Ectodermal cell (in vitro differentiated cells): ENCODE data around the gene CDK18.

ENCODE experiments used
- H3K27ac ChIP-seq: 2 replicates; pipeline ENCODE4 v1.7.0; 2013; ENCODE audit warnings: mild to moderate bottlenecking, low read depth, low read length; ENCODE audit not compliant: insufficient read depth, poor library complexity, severe bottlenecking
- H3K27me3 ChIP-seq: 2 replicates; pipeline ENCODE4 v1.7.0; 2013; ENCODE audit warnings: mild to moderate bottlenecking, low read length; ENCODE audit not compliant: insufficient read depth, control insufficient read depth, poor library complexity, severe bottlenecking
- H3K36me3 ChIP-seq: one replicate; pipeline ENCODE4 v1.7.0; 2013; ENCODE audit warnings: low read length; ENCODE audit not compliant: control insufficient read depth, insufficient read depth
- H3K4me1 ChIP-seq: one replicate; pipeline ENCODE4 v1.7.0; 2013; ENCODE audit warnings: low read length; ENCODE audit not compliant: control insufficient read depth, insufficient read depth
- H3K4me3 ChIP-seq: 2 replicates; pipeline ENCODE4 v1.7.0; 2013; ENCODE audit warnings: low read depth, low read length, control low read depth; ENCODE audit not compliant: insufficient read depth
- H3K9me3 ChIP-seq: 2 replicates; pipeline ENCODE4 v1.7.0; 2013; ENCODE audit warnings: mild to moderate bottlenecking, low read length, moderate library complexity; ENCODE audit not compliant: control insufficient read depth
- WGBS, 2 experiments: methylation state at CpG; one replicate each; pipeline ENCODE4 v1.1.7; 2013; ENCODE audit warnings: missing lambda C conversion rate in 2 of 2; 5-methylcytosine and 5-hydroxymethylcytosine counted together

The CDK18 gene

DNA sequence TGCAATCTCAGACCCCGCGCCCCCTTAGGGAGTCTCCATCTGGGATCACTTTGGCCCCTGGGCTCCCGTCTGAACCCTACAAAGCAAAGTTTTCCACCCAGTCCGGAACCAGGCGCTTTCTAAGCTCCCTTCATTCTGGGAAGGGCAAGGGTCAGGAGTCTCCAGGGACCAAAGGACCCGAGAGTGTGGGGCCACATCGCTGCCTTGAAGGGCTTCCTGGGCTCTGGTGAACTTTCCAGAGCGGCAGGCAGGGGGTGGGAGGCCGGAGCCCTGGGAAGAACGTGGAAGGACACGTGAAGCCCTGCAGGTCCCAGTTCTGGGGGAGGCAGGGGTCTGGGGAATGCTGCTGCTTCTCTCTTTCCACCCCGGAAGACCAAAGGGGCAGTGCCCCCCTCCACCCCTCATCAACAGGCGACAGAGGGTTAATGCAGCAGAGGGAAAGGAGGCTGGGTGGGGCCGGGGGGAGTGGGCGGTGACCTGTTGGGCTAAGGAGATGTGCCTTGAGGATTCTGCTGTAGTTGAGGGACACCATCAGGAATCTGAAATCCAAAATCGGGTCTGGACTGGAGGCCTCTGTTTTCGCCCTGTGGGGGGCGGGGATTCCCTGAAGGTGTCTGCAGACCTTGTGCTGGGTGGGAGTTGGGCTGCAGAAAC, 734 bp downstream of the CDK18 start:
- 2 to 3% methylated on average over 18 of the region's 18 CpGs for WGBS, 2 experiments
- Histone ChIP-seq H3K4me1 (peaks cover 32% of the 10 kb centered on the region), H3K27me3 (no peaks in the 10 kb centered on the region), H3K36me3 (no peaks in the 10 kb centered on the region), H3K9me3 (no peaks in the 10 kb centered on the region), H3K4me3 (peak overlapping the region; percentile 67), H3K27ac (peak overlapping the region; percentile 39)

DNA sequence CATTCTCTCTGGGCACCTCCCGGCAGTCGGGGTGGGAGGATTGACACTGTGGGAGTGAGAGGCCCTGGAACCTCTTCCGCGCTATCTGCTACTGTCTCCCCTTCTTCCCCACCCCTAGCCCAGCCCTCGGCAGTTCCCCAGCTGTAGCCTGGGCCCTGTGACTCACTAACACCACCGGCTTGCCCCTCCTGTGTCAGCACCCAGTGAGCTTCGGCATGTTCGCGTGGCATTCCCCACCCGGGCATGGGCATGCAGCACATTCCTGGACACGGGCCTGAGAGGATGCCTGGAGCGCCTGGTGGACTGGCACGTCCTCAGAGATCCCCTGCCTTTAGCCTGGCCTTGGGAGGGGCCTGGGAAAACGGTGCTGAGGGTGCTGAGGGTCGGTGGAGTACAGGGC, 1.3 kb downstream of the CDK18 start:
- no peaks in the 10 kb centered on the region for H3K27me3 ChIP-seq
- H3K4me3 ChIP-seq, result peak overlapping the region; percentile 67
- H3K27ac ChIP-seq, result no peak overlapping the region

DNA sequence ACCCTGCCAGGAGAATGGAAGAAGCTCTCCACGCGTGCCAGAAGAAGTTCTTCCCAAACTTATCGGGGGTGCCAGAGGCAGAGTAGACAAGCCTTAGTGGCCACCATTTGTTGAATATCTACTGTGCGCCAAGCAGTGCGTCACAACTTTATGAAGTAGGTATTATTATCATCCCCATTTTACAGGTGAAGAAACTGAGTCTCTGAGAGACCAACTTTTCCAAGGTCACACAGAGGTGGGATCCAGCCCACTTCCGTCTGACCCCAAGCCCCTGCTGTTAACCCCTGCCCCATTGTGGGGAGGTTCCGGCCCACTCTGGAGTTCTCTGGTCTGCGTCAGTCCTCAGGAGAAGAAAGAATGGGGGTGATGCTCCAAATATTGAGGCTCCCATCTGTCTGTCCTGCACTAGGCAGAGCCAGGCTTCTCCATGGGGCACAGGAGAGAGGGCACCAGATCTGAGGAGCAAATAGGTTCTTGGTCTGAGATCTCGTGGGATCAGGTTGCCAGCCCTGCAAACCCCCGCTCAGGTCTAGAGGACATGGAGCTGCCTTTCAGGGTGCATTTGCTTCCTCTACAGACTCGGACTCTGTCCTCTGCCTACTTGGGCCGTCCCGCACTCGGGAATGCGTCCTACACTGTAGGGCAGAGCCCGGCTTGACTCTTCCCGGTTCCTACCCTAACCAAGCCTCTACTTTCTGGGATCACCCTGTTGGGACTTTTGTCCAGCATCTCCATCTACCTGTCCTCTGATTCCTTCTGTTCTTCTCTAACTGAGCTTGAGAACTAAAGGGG, 2.1 kb downstream of the CDK18 start:
- H3K4me3 ChIP-seq, result no peak overlapping the region

More for the DNA sequence above, 1.3 kb downstream of the CDK18 start:
- Histone ChIP-seq H3K4me1 (peaks cover 26% of the 10 kb centered on the region), H3K36me3 (no peaks in the 10 kb centered on the region), H3K9me3 (no peaks in the 10 kb centered on the region)
- 41 to 44% methylated on average over 15 of the region's 15 CpGs for WGBS, 2 experiments

DNA sequence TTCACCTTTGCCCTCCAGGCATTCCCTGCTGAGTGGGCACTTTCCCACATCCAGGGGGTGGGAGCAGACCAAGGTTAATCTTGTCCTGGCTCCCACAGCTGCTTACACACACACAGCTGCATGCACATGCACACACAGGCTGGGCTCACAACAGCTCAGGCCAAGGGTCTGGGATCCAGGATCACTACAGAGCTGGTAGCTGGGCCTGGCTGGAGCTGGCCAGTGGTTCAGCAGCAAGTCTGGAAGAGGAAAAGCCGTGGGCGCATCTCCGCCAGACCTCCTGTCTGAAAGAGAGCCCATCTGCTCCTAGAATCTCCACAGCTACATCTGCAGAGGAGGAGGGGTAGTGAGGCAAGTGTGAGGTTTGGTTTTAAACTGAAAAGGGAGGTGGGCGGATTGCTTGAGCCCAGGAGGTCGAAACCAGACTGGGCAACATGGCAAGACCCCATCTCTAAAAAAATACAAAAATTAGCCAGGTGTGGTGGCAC, 3.8 kb downstream of the CDK18 start:
- Histone ChIP-seq H3K4me1 (peaks cover 22% of the 10 kb centered on the region), H3K27ac (no peak overlapping the region), H3K9me3 (no peaks in the 10 kb centered on the region), H3K36me3 (no peaks in the 10 kb centered on the region), H3K4me3 (no peak overlapping the region), H3K27me3 (no peaks in the 10 kb centered on the region)
- 92 to 96% methylated on average over 5 of the region's 5 CpGs for WGBS, 2 experiments

More for the DNA sequence above, 2.1 kb downstream of the CDK18 start:
- H3K27ac ChIP-seq, result no peak overlapping the region
- H3K4me1 ChIP-seq, result peaks cover 22% of the 10 kb centered on the region
- H3K9me3 ChIP-seq, result no peaks in the 10 kb centered on the region
- no peaks in the 10 kb centered on the region for H3K36me3 ChIP-seq
- no peaks in the 10 kb centered on the region for H3K27me3 ChIP-seq
- 93% methylated on average over 17 of the region's 17 CpGs for WGBS, 2 experiments

DNA sequence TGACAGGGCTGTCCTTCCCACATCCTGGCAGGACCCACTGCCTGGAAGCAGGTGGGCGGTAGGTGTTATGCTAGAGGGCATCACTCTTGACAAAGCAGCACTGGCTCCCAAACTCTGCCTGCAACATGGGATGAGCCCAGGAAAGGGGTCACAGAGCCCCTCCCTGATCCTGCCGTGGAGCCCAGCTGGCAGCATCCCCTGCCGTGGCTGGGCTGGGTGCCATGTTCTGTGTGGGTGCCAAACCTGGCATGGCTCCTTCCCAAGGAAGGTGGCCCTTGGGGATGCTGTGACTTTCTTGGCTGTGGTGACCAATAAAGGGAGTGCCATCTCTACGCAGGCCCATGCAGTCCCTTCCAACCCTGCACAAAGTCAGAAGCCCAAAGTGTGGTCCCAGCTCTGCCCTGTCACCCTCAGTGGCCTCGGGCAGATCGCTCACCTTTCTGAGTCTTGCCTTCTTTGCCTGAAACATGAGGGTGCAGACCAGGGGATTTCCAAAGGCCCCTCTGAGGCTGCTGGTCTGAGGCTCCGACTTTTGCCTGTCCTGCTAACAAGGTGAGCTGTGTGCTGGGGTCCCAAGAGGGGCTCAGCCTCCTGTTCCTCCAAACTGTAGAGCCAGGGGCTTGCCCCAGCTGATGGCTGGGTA, 6.0 kb downstream of the CDK18 start:
- Histone ChIP-seq H3K27ac (no peak overlapping the region), H3K36me3 (no peaks in the 10 kb centered on the region), H3K9me3 (no peaks in the 10 kb centered on the region), H3K4me1 (peaks cover 20% of the 10 kb centered on the region), H3K27me3 (no peaks in the 10 kb centered on the region), H3K4me3 (no peak overlapping the region)
- WGBS, 2 experiments, result 91 to 94% methylated on average over 7 of the region's 7 CpGs

DNA sequence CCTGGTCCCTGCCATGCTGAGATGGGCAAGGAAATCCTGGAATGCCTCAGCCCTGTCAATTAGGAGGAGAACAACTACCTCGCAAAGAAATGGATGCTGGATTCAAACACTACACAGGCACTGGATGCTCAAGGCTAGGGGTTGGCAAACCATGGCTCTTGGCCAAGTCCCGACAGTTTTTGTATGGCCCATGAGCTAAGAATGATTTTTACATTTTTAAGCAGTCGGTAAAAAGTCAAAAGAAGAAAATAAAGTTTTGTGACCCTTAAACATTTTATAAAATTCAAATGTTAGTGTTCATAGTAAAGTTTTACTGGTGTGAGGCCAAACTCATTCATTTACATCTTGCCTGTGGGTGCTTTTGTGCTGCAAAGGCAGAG, 6.5 kb downstream of the CDK18 start:
- Histone ChIP-seq H3K36me3 (no peaks in the 10 kb centered on the region), H3K27ac (no peak overlapping the region), H3K4me3 (no peak overlapping the region), H3K27me3 (no peaks in the 10 kb centered on the region), H3K4me1 (peaks cover 22% of the 10 kb centered on the region), H3K9me3 (no peaks in the 10 kb centered on the region)
- 89 to 94% methylated on average over 3 of the region's 3 CpGs for WGBS, 2 experiments

DNA sequence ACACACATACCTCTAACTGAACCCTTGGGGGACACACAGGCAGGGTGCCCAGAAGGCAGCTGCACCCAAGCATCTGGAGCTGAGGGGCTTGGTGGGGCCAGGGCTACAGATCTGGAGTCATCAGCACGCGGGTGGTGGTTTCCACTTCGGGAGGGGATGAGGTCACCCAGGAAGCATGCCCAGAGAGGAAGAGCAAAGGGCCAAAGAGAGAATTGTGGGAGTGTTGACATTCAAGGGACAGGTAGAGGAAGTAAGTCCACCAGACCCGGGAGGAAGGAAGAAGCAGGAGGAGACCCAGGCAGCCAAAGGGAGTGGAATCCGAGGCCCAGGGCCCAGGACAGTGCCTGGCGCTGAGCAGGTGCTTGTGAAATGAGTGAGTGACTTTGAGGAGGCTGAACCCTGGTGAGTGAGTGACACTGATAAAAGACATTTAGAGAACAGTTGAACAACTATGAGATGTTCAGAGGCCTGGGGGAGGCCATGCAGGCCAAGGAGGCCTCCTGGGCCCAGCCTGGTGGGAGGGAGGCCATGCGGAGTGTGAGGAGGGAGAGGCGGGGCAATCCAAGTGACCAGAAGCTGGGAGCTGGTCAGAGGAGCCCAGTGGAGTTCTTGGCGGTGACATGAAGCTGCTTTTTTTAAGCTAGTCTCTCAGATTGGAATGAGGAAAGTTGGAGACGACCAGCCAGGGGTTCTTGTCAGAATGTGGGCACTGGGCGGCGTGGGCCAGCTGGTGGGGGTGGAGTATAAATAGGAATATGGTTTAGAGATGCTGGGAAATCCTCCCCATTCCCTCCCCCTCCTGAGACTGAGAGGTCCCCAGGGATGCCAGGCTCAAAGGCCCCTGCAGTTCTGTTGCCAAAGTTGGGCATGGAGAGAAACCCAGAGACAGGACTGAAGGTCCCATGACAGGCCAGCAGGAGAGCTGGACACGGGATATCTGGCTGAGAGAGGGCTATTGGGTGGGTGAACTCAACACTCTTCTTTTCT, 7.9 kb downstream of the CDK18 start:
- H3K27ac ChIP-seq, result no peak overlapping the region
- WGBS, 2 experiments, result 88% methylated on average over 13 of the region's 13 CpGs
- H3K36me3 ChIP-seq, result no peaks in the 10 kb centered on the region
- H3K27me3 ChIP-seq, result no peaks in the 10 kb centered on the region
- no peak overlapping the region for H3K4me3 ChIP-seq
- H3K9me3 ChIP-seq, result no peaks in the 10 kb centered on the region
- H3K4me1 ChIP-seq, result peaks cover 23% of the 10 kb centered on the region

DNA sequence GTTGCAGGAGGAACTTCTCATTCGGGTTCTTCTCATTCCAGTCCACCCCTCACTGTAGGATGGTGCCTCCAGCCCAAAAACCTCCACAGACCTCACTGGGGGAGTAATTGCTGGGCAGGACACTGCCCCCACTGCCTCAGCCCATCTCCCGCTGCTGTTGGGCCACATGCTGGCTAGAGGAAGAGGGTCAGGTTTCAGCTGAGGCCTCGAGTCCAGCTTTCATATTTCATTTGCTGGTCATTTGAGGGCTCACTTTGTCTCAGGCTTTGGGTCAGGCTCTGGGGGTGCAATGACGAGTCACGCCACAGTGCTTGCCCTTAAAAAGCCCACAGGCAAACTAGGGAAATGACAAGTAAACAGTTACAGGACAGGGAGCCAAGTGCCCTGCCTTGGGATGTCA, 9.3 kb downstream of the CDK18 start:
- H3K36me3 ChIP-seq, result no peaks in the 10 kb centered on the region
- no peaks in the 10 kb centered on the region for H3K27me3 ChIP-seq
- no peak overlapping the region for H3K4me3 ChIP-seq
- H3K4me1 ChIP-seq, result peaks cover 20% of the 10 kb centered on the region
- no peak overlapping the region for H3K27ac ChIP-seq
- 57 to 62% methylated on average over 5 of the region's 5 CpGs for WGBS, 2 experiments
- no peaks in the 10 kb centered on the region for H3K9me3 ChIP-seq

DNA sequence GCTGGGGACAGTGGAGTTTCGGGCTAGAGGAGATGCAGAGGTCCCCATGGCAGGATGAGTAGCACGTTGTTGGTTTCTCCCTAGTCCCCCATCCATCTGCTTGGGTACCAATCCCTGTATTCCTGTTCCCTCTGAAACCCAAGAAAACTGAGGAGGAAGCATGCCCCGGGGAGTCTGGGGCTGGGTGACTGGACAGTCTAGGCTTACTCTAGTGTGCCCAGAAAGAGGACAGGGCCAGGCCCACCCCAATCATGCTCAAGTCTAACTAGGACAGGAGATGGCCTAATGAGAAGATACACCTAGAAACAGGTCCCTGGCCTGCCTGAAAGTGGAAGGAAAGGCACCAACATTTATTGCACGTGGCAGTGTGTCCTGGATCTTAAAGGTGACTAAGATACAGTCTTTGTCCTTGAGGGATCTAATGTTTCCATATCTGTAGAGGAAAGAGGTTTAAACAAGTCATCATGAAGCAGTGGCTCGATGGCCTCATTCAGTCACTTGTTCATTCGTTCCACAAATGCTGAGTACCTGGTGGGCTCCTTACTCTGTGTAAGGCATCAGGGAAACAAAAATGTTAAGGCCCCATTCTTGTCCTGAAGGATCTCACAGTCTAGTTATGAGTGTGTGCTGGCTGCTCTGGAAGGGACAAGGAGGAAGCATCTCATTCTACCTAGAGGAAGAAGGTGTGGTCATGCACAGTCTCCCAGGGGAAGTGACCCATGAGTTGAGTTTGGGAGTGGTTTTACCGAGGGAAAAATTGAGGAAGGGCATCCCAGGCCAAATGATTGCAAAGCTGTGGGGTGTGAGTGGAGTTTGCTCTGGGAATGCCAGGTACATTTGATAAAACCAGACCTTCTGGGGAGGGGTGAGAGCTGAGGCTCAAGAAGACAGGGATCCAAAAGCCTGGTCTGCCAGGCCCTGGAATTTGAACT, 10.0 kb downstream of the CDK18 start:
- Histone ChIP-seq H3K36me3 (no peaks in the 10 kb centered on the region), H3K27me3 (no peaks in the 10 kb centered on the region), H3K27ac (no peak overlapping the region), H3K4me3 (no peak overlapping the region), H3K4me1 (peaks cover 23% of the 10 kb centered on the region), H3K9me3 (no peaks in the 10 kb centered on the region)
- WGBS, 2 experiments, result 94 to 96% methylated on average over 7 of the region's 7 CpGs
